ENCODE results near the gene NEK9.
A peak's percentile ranks its signal among the peaks of the same experiment; 100 is the strongest.

The NEK9 gene

GRCh38 chr14:75126679-75127473 is at the start of gene NEK9:
Gene NEK9, minus strand, starts transcription at chr14:75127048. Its CDS starts 127 bp downstream, at chr14:75126921.
- Histone ChIP-seq H3K9me3 (ENCODE audit: control insufficient read depth, insufficient read depth, low read depth, low read length) (no peaks in the 10 kb centered on the region), H3K27me3 (ENCODE audit: control insufficient read depth, insufficient read depth, low read length) (no peaks in the 10 kb centered on the region), H3K9ac (ENCODE audit: low read length) (peak within 1 kb of the TSS; percentile 96), H3K4me1 (ENCODE audit: control insufficient read depth, insufficient read depth, low read length) (peaks cover 10% of the 10 kb centered on the region; the same call in 1 of the 2 replicates), H3K27ac (ENCODE audit: low read depth, low read length) (peak within 1 kb of the TSS; percentile 70), H3K4me3 (ENCODE audit: low read depth, low read length) (peak within 1 kb of the TSS; percentile 83), H3K36me3 (ENCODE audit: control insufficient read depth, insufficient read depth, low read length) (peaks cover 4% of the 10 kb centered on the region; the same call in 1 of the 2 replicates)

GRCh38 chr14:75176142-75176820 is 49.4 kb upstream of the NEK9 start, which contains the start of gene TMED10:
Gene TMED10, minus strand, starts transcription at chr14:75176612. Its CDS starts 33 bp downstream, at chr14:75176579.
- H3K4me3 ChIP-seq (ENCODE audit: low read depth, low read length), result peak within 1 kb of the TSS; percentile 98
- peaks cover 9% of the 10 kb centered on the region for H3K4me1 ChIP-seq (ENCODE audit: control insufficient read depth, insufficient read depth, low read length)
- H3K9ac ChIP-seq (ENCODE audit: low read length), result peak within 1 kb of the TSS; percentile 96
- peak within 1 kb of the TSS; percentile 97 for H3K27ac ChIP-seq (ENCODE audit: low read depth, low read length)
- H3K9me3 ChIP-seq (ENCODE audit: control insufficient read depth, insufficient read depth, low read depth, low read length), result no peaks in the 10 kb centered on the region
- H3K27me3 ChIP-seq (ENCODE audit: control insufficient read depth, insufficient read depth, low read length), result no peaks in the 10 kb centered on the region
- no peaks in the 10 kb centered on the region for H3K36me3 ChIP-seq (ENCODE audit: control insufficient read depth, insufficient read depth, low read length)

DNA sequence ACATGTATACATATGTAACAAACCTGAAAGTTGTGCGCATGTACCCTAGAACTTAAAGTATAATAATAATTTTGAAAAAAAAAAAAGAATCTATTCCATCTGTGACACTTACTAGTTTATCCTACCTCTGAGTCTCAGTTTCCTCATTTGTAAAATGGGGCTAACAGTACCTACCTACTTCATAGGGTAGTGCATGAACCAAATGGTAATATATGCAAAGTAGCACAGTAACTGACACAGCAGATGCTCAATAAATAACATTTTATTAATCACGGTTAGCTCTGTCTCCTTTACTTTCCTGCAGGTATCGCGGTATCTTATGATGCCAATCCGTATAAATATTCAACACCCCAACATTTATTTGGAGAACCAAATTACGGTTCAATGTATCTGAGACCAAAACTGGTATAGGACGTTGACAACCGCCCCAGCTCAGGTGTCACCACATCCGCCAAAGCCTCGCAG is 48.9 kb upstream of the NEK9 start:
- Histone ChIP-seq H3K4me1 (ENCODE audit: control insufficient read depth, insufficient read depth, low read length) (peaks cover 9% of the 10 kb centered on the region), H3K36me3 (ENCODE audit: control insufficient read depth, insufficient read depth, low read length) (no peaks in the 10 kb centered on the region), H3K27me3 (ENCODE audit: control insufficient read depth, insufficient read depth, low read length) (no peaks in the 10 kb centered on the region), H3K9ac (ENCODE audit: low read length) (peak overlapping the region; percentile 96), H3K9me3 (ENCODE audit: control insufficient read depth, insufficient read depth, low read depth, low read length) (no peaks in the 10 kb centered on the region), H3K27ac (ENCODE audit: low read depth, low read length) (peak overlapping the region; percentile 97; the same call in 1 of the 2 replicates), H3K4me3 (ENCODE audit: low read depth, low read length) (peak overlapping the region; percentile 98)

DNA sequence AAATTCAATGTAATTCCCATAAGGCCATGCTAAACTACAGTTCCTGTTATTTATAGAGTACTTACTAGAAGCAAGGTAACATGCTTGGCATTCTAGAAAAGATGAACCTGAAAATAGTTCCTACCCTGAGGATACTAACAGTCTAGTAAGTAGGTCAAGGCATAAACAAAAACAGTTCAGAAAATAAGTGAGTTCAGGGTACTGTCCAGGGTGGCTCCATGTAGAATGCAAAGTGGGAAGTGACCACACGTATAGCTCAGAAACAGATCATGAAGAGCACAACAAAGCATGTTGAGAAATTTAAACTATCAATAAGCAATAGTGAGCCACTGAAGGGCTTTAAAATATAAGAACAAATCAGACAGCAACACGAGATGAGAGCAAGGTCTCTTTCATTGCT is 47.2 kb upstream of the NEK9 start:
- Histone ChIP-seq H3K27ac (ENCODE audit: low read depth, low read length) (no peak overlapping the region), H3K4me1 (ENCODE audit: control insufficient read depth, insufficient read depth, low read length) (peaks cover 9% of the 10 kb centered on the region), H3K4me3 (ENCODE audit: low read depth, low read length) (peak overlapping the region; percentile 21; the same call in 1 of the 2 replicates), H3K9ac (ENCODE audit: low read length) (no peak overlapping the region), H3K36me3 (ENCODE audit: control insufficient read depth, insufficient read depth, low read length) (no peaks in the 10 kb centered on the region), H3K27me3 (ENCODE audit: control insufficient read depth, insufficient read depth, low read length) (no peaks in the 10 kb centered on the region), H3K9me3 (ENCODE audit: control insufficient read depth, insufficient read depth, low read depth, low read length) (no peaks in the 10 kb centered on the region)

- Histone ChIP-seq H3K36me3 (ENCODE audit: control insufficient read depth, insufficient read depth, low read length) (no peaks in the 10 kb centered on the region), H3K27ac (ENCODE audit: low read depth, low read length) (no peak overlapping the region), H3K9me3 (ENCODE audit: control insufficient read depth, insufficient read depth, low read depth, low read length) (no peaks in the 10 kb centered on the region), H3K4me1 (ENCODE audit: control insufficient read depth, insufficient read depth, low read length) (peaks cover 22% of the 10 kb centered on the region), H3K27me3 (ENCODE audit: control insufficient read depth, insufficient read depth, low read length) (no peaks in the 10 kb centered on the region), H3K4me3 (ENCODE audit: low read depth, low read length) (no peak overlapping the region), H3K9ac (ENCODE audit: low read length) (no peak overlapping the region)
Measured at GRCh38 chr14:75170772-75171171, 43.9 kb upstream of the NEK9 start.

GRCh38 chr14:75168586-75169335 is 41.9 kb upstream of the NEK9 start:
- H3K9me3 ChIP-seq (ENCODE audit: control insufficient read depth, insufficient read depth, low read depth, low read length), result no peaks in the 10 kb centered on the region
- H3K36me3 ChIP-seq (ENCODE audit: control insufficient read depth, insufficient read depth, low read length), result no peaks in the 10 kb centered on the region
- no peak overlapping the region for H3K9ac ChIP-seq (ENCODE audit: low read length)
- H3K4me3 ChIP-seq (ENCODE audit: low read depth, low read length), result no peak overlapping the region
- H3K4me1 ChIP-seq (ENCODE audit: control insufficient read depth, insufficient read depth, low read length), result peaks cover 14% of the 10 kb centered on the region
- H3K27ac ChIP-seq (ENCODE audit: low read depth, low read length), result no peak overlapping the region
- no peaks in the 10 kb centered on the region for H3K27me3 ChIP-seq (ENCODE audit: control insufficient read depth, insufficient read depth, low read length)

DNA sequence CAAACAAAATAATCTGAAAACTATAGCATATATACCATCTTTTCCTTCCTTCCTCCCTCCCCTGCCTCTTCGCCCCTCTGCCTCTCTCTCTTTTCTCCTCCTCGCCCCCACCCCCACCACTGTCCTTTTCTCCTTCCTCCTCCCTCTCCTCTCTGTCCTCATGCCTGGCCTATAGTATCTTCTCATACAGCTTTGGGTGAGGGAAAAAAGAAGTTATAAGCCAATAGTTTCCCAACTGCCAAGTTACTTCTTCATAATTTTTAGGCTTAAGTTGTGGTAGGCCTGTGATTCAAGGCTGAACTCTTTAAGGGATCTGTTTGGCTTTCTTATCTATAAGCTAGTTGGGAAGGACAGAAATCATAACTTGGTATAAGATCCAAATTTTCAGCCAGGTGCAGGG is 40.5 kb upstream of the NEK9 start:
- no peaks in the 10 kb centered on the region for H3K36me3 ChIP-seq (ENCODE audit: control insufficient read depth, insufficient read depth, low read length)
- no peaks in the 10 kb centered on the region for H3K9me3 ChIP-seq (ENCODE audit: control insufficient read depth, insufficient read depth, low read depth, low read length)
- H3K27ac ChIP-seq (ENCODE audit: low read depth, low read length), result no peak overlapping the region
- H3K27me3 ChIP-seq (ENCODE audit: control insufficient read depth, insufficient read depth, low read length), result no peaks in the 10 kb centered on the region
- H3K4me3 ChIP-seq (ENCODE audit: low read depth, low read length), result no peak overlapping the region
- peaks cover 14% of the 10 kb centered on the region for H3K4me1 ChIP-seq (ENCODE audit: control insufficient read depth, insufficient read depth, low read length)
- H3K9ac ChIP-seq (ENCODE audit: low read length), result no peak overlapping the region

DNA sequence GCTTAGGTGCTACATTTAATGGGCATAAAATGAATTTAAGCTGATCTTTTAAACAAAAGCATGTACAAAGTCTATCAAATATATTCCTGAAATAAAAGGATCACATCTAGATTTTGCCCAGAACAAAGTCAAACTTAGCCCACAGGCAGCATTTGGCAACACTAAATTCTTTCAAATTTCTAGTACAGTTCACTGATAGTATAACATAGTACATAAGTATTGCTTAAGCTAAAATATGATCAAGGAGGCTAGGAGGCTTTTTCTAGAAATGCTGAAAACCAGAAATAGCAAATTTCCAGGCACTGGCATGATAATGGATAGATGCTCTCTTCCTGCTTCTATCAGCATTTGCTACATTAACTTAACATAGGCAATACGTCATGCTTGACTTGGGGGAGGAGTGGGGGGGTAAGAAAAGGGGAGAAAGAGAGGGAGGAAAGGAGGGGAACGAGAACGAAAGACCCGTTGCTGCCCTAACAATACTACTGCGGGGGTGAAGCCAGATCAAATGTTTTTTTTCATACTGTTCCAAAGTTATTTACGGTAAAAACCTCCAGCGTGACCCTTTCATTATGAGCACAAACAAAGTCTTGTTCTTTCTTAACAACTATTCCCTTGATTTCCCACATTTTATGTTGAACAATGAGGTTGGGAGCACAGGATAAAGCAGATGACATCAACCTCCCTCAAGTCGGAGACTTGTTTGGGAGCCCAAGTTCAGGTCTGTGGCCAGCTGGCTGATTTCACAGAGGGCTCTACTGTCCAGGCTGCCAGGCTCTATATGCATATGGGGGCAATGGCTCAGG is 38.9 kb upstream of the NEK9 start:
- H3K9me3 ChIP-seq (ENCODE audit: control insufficient read depth, insufficient read depth, low read depth, low read length), result no peaks in the 10 kb centered on the region
- no peaks in the 10 kb centered on the region for H3K27me3 ChIP-seq (ENCODE audit: control insufficient read depth, insufficient read depth, low read length)
- H3K4me3 ChIP-seq (ENCODE audit: low read depth, low read length), result no peak overlapping the region
- H3K36me3 ChIP-seq (ENCODE audit: control insufficient read depth, insufficient read depth, low read length), result no peaks in the 10 kb centered on the region
- peaks cover 19% of the 10 kb centered on the region for H3K4me1 ChIP-seq (ENCODE audit: control insufficient read depth, insufficient read depth, low read length)
- H3K27ac ChIP-seq (ENCODE audit: low read depth, low read length), result no peak overlapping the region
- H3K9ac ChIP-seq (ENCODE audit: low read length), result no peak overlapping the region

DNA sequence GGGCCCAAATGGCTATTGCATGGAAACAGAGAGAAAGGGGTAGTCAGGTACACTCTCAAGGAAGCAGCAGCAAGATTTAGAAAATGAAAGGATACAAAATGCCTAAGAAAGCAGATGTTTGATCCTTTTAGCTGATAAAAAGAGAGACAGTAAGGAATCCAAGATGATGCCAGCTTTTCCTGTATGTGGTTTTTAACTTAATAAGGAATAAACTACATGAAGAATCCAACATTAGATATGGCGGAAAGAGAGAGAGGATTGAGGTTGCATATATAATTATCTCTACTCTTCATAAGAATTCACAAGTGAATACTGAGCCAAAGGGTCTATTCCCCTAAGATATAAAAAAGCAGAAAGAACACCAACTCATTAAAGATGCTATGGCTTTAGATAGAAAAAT is 38.0 kb upstream of the NEK9 start:
- peaks cover 20% of the 10 kb centered on the region for H3K4me1 ChIP-seq (ENCODE audit: control insufficient read depth, insufficient read depth, low read length)
- H3K27me3 ChIP-seq (ENCODE audit: control insufficient read depth, insufficient read depth, low read length), result no peaks in the 10 kb centered on the region
- no peak overlapping the region for H3K9ac ChIP-seq (ENCODE audit: low read length)
- no peaks in the 10 kb centered on the region for H3K36me3 ChIP-seq (ENCODE audit: control insufficient read depth, insufficient read depth, low read length)
- H3K9me3 ChIP-seq (ENCODE audit: control insufficient read depth, insufficient read depth, low read depth, low read length), result no peaks in the 10 kb centered on the region
- no peak overlapping the region for H3K27ac ChIP-seq (ENCODE audit: low read depth, low read length)
- H3K4me3 ChIP-seq (ENCODE audit: low read depth, low read length), result no peak overlapping the region

- Histone ChIP-seq H3K27me3 (ENCODE audit: control insufficient read depth, insufficient read depth, low read length) (no peaks in the 10 kb centered on the region), H3K27ac (ENCODE audit: low read depth, low read length) (no peak overlapping the region), H3K9ac (ENCODE audit: low read length) (no peak overlapping the region), H3K36me3 (ENCODE audit: control insufficient read depth, insufficient read depth, low read length) (no peaks in the 10 kb centered on the region), H3K4me3 (ENCODE audit: low read depth, low read length) (no peak overlapping the region), H3K9me3 (ENCODE audit: control insufficient read depth, insufficient read depth, low read depth, low read length) (no peaks in the 10 kb centered on the region), H3K4me1 (ENCODE audit: control insufficient read depth, insufficient read depth, low read length) (peaks cover 18% of the 10 kb centered on the region)
Measured at GRCh38 chr14:75163677-75164076, 36.8 kb upstream of the NEK9 start.

Data from HUES6 (cell line).